Measurements from ENCODE around the gene PCID2.

DNA sequence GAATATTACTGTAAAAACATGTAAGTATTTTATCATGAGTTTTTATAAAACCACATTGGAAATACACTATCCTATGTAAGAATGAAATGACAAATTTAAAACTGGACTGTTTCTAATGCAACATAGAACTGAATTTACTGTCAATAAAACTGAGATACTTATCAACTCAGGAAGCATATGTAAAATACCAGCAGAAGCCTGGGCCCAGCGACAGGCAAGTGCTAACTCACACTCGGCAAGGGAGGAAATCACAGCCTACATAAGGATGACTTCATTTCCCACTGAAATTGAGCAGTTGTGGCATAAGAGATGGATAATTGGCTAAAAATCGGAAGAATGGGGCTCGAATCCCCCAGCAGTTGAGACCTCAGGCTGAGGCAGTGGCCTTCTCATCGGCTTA, 38.0 kb downstream of the PCID2 start:
- TF ChIP-seq POLR2AphosphoS5 (IDR thresholded peaks at IDR 0.05) (no peak), RAD21 (conservative IDR thresholded peaks at IDR 0.05) (no peak), EZH2 (IDR thresholded peaks at IDR 0.05; ENCODE audit: borderline replicate concordance, insufficient read depth, low read length, poor library complexity, severe bottlenecking) (no peak), EP300 (conservative IDR thresholded peaks at IDR 0.05; ENCODE audit: poor library complexity, severe bottlenecking) (no peak), SMC3 (conservative IDR thresholded peaks at IDR 0.05; ENCODE audit: poor library complexity) (no peak), TAF1 (IDR thresholded peaks at IDR 0.05; ENCODE audit: low read depth) (no peak)
- TF ChIP-seq, protein P1, sequence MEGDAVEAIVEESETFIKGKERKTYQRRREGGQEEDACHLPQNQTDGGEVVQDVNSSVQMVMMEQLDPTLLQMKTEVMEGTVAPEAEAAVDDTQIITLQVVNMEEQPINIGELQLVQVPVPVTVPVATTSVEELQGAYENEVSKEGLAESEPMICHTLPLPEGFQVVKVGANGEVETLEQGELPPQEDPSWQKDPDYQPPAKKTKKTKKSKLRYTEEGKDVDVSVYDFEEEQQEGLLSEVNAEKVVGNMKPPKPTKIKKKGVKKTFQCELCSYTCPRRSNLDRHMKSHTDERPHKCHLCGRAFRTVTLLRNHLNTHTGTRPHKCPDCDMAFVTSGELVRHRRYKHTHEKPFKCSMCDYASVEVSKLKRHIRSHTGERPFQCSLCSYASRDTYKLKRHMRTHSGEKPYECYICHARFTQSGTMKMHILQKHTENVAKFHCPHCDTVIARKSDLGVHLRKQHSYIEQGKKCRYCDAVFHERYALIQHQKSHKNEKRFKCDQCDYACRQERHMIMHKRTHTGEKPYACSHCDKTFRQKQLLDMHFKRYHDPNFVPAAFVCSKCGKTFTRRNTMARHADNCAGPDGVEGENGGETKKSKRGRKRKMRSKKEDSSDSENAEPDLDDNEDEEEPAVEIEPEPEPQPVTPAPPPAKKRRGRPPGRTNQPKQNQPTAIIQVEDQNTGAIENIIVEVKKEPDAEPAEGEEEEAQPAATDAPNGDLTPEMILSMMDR (IDR thresholded peaks at IDR 0.05; ENCODE audit: poor library complexity, severe bottlenecking) = no peak
- TF ChIP-seq, protein P2, sequence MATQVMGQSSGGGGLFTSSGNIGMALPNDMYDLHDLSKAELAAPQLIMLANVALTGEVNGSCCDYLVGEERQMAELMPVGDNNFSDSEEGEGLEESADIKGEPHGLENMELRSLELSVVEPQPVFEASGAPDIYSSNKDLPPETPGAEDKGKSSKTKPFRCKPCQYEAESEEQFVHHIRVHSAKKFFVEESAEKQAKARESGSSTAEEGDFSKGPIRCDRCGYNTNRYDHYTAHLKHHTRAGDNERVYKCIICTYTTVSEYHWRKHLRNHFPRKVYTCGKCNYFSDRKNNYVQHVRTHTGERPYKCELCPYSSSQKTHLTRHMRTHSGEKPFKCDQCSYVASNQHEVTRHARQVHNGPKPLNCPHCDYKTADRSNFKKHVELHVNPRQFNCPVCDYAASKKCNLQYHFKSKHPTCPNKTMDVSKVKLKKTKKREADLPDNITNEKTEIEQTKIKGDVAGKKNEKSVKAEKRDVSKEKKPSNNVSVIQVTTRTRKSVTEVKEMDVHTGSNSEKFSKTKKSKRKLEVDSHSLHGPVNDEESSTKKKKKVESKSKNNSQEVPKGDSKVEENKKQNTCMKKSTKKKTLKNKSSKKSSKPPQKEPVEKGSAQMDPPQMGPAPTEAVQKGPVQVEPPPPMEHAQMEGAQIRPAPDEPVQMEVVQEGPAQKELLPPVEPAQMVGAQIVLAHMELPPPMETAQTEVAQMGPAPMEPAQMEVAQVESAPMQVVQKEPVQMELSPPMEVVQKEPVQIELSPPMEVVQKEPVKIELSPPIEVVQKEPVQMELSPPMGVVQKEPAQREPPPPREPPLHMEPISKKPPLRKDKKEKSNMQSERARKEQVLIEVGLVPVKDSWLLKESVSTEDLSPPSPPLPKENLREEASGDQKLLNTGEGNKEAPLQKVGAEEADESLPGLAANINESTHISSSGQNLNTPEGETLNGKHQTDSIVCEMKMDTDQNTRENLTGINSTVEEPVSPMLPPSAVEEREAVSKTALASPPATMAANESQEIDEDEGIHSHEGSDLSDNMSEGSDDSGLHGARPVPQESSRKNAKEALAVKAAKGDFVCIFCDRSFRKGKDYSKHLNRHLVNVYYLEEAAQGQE (IDR thresholded peaks at IDR 0.05; ENCODE audit: borderline replicate concordance) = no peak
